GM21717 (cell line): ENCODE measurements around the gene PICALM.
"Not testable (repeated sequence)": the region's sequence is repeated elsewhere in the genome, so short reads cannot be mapped to it uniquely, and the experiment has no call there.

Experiments
- ATAC-seq: cut with Tn5 transposase; IDR thresholded peaks from one replicate; pipeline ENCODE4 v1.9.1; 2021; ENCODE audit warnings: mild to moderate bottlenecking, moderate library complexity; ENCODE audit not compliant: unreplicated experiment

The PICALM gene

GRCh38 chr11:85947431-85948272 is 121.2 kb downstream of the PICALM start:
- ATAC-seq, result peak; percentile 58

DNA sequence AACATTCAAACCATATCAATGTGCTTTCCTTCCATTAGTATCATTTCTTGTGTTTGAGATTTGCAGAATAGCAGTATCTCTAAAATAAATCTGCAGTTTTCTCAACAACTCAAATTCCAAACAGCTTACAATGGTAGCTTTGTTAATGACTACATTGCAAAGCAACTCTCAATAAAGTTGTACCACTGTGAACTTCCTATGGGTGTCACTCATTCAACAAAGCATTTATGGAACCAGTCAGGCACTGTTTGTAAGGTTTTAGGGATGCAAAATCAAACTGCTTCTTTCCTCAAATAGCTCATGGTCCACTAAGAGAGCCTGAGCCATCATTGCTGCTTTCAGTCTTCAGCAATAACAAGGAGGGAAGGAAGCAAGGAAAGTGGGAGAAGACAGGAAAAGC is 122.7 kb downstream of the PICALM start:
- no peak for ATAC-seq

DNA sequence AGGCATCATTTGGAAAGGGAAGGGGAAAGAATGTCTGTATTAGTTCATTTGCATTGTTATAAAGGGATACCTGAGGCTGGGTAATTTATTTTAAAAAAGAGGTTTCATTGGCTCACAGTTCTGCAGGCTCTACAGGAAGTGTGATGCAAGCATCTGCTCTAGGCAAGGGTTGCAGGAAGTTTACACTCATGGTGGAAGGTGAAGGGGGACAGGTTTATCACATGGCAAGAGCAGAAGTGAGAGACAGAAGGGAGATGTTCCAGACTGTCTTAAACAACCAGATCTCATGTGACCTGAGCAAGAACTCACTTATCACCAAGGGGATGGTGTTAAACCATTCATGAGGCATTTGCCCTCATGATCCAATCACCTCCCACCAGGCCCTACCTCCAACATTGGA is 123.1 kb downstream of the PICALM start:
- ATAC-seq, result no peak

- no peak for ATAC-seq
Observed at GRCh38 chr11:85945296-85945695, 123.6 kb downstream of the PICALM start.

DNA sequence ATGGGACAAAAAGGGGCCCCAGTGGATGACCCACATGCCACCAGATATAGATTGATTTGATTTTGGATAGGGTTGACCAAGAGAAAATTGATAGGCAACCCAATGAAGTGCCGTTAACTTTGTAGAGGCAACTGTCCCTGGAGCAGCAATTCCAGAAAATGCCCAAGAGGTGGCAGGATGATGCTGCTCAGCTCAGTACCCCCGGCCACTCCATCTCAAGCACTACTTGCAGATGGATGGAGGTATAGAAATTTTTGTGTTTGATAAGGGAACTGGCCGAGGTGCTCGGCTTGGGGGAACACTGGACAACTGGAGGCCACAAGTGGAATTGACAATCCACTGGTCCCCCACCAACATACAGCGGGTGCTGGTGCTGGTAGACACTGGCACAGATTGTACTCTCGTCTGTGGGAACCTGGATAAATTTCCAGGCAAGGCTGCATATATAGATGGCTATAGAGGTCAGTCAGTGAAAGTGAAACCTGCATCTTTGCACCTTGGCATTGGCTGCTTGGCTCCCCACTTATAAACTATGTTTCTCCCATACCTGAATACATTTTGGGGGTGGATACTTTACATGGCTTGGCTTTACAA is 127.4 kb downstream of the PICALM start:
- ATAC-seq, result no peak

- ATAC-seq, result no peak
Observed at GRCh38 chr11:85939099-85940015, 129.5 kb downstream of the PICALM start.

GRCh38 chr11:85937835-85938234 is 131.0 kb downstream of the PICALM start:
- ATAC-seq, result no peak

DNA sequence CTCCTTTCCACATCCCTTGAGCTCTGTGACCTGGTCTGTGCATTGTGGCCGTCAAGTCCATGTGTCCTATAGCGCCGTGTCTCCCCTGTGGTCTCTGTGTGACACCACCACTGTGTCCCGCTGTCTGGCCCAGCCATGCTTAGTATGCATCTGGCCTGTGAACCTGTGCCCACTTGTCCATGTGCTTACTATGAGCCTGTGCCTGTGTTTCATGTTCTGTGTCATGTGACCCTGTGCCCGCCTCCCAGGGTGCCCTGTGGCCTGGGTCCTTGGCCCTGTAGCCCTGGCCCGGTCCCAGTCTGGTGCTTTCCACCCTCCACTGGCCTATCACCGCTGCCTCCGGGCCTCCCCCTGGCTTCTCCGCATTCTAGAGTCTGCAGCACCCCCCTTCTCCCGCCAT is 133.1 kb downstream of the PICALM start:
- no peak for ATAC-seq

GRCh38 chr11:85934596-85935169 is 134.2 kb downstream of the PICALM start:
- ATAC-seq, result no peak

GRCh38 chr11:85930879-85931366 is 138.0 kb downstream of the PICALM start:
- no peak for ATAC-seq

GRCh38 chr11:85926653-85927214 is 142.2 kb downstream of the PICALM start:
- ATAC-seq, result not testable (repeated sequence)

DNA sequence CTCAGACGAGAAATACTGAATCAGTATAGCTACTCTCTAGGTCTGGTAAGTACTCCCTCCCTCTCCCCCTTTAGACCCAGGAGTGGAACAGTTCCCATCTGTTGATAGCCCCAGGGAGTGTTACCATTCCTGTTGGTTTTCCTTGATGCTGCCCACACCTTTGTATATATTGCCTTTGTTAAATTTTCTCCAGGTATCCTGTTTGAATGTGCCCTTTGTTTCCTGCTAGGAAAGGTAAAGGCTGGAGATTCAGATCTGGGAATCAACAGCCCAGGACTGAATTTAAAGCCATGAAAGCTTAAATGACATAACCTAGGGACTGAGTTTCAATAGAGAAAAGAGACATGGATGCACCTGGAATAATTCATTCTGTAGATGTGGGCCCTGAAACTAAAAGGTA is 145.4 kb downstream of the PICALM start:
- no peak for ATAC-seq

DNA sequence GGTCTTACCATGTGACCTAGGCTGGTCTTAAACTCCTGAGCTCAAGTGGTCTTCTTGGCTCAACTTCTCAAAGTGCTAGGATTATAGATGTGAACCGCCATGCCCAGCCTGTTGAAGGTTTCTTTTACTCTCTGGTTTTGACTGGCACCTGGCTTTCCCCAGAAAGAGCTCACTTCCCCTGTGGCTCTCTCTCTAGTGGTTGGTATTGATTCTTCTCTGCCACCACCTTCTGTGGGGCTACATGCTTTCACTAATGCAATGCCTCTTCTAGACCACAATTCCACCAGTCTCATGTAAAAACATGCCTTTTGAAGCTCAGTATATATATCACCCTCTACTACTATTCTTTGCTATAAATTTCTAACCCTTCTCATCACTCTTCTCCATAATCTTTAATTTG is 146.5 kb downstream of the PICALM start:
- no peak for ATAC-seq

- no peak for ATAC-seq
Observed at GRCh38 chr11:85918910-85919794, 149.7 kb downstream of the PICALM start.

GRCh38 chr11:85914425-85914824 is 154.5 kb downstream of the PICALM start:
- ATAC-seq, result no peak

DNA sequence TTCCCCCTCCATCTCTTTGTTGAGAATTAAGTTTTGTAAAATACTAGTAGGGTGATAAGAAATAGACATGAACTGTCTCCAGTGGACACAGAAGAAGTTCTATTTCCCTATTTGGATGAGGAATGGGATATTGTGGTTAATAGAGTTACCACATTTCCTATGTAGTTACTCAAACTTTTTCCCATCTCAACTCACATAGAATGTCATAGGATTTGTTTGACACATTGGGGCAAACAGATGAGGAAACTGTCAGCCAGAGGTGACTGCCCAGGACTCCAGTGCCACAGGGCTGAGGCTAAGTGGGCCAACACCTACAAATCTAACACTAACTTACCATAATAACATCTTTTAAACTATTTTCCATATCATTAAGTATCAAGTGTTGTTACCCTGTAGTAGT is 155.4 kb downstream of the PICALM start:
- no peak for ATAC-seq

GRCh38 chr11:85912414-85912813 is 156.5 kb downstream of the PICALM start:
- ATAC-seq, result no peak
